Dermis blood vessel endothelial cell (primary cell): ENCODE data around the gene ASXL1. TPM values are rescaled to one million over a fixed set of nuclear protein-coding genes. Genes with fewer than 3 reads are reported as not detected.

ENCODE experiments used
- DNase-seq: peaks from one replicate; pipeline ENCODE4 v3.0.0; 2010
- total RNA-seq: library from RNA; depleted of rRNA; stranded (reverse); fragments of >200 nt; gene quantifications from 2 replicates; pipeline ENCODE4 v1.2.3, GENCODE V29; 2014

Gene ASXL1
- total RNA-seq, 1 donor from 2014 or later: 53.4 TPM

DNA sequence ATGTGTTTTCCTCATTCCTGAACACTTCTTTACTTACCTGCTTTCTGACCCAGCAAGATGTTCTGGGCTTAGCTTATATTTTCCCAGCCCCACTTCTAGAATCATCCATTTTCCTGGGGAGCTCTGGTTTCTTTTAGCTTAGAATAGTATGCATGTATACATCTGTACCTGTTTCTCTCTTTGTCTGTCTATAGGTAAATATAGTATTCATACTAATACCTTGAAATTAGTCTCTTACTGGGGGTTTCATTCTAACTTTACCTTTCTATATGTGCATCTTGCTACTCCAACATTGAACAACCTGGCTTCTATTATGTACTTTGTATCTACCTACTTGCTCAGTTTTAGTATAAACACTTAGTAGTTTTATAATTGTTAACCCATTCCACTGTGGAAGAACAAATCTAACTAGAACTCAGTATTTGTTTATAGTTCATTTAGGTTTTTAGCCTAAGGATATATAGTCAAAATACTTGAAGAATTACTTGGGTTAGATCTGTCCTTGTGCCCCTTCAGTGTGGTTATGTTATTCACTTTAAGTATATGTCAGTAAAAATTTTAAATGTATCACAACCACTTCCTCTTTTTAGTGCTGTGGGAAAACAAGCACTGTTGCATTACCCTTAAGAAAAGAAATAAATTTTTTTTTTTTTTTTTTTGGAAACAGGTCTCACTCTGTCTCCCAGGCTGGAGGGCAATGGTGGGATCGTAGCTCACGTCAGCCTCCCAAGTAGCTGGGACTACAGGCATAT, 54.0 kb downstream of the ASXL1 start:
- no peak for DNase-seq

- DNase-seq: no peak
Observed at GRCh38 chr20:32415494-32415893, 57.4 kb downstream of the ASXL1 start.

GRCh38 chr20:32416206-32416605, 58.1 kb downstream of the ASXL1 start:
- DNase-seq: no peak

DNA sequence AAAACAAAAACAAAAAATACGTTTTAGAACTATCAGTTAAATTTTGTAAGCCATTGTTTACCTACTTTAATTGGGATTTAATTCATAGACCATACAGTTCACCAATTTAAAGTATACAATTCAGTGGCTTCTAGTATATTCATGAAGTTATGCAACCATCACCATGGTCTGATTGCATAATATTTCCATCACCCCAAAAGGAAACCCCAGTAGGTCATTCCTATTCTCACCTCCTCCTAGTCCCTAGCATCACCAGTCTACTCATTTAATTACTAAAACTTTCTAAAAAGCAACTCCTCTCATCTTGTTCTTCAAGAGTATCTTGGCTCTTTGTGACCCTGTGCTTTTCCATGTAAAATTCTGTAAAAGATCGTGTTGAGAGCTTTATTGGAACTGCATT, 60.2 kb downstream of the ASXL1 start:
- DNase-seq: no peak

DNA sequence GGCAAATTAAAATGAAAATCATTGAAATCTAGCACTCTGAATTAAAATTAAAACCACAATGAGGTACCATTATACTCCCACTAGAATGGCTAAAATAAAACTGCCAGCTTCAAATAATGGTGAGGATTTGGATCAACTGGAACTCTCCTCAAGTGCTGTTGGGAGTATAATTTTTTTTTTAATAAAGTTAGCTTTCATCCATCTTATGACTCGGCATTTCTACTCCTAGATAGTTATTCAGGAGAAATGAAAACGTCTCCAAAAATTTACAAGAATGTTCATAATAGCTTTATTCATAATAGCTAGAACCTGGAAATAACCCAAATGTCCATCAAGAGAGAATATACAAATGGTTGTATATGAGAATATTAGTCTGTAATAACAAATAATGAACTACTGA, 63.2 kb downstream of the ASXL1 start:
- no peak for DNase-seq

DNA sequence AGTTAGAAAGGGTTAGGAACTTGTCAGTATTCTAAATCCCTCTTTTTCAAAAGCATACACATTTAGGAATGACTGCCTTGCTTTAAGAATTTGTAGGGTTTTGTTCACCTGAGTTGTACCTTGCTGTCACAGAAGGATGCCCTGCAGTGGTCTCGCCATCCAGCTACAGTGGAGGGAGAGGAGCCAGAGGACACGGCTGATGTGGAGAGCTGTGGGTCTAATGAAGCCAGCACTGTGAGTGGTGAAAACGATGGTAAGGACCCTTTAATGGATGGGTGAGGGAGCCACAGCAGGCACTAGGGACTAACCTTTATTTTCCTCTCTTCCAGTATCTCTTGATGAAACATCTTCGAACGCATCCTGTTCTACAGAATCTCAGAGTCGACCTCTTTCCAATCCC, 69.9 kb downstream of the ASXL1 start:
- no peak for DNase-seq

- DNase-seq: no peak
Observed at GRCh38 chr20:32429343-32429742, 71.2 kb downstream of the ASXL1 start.

DNA sequence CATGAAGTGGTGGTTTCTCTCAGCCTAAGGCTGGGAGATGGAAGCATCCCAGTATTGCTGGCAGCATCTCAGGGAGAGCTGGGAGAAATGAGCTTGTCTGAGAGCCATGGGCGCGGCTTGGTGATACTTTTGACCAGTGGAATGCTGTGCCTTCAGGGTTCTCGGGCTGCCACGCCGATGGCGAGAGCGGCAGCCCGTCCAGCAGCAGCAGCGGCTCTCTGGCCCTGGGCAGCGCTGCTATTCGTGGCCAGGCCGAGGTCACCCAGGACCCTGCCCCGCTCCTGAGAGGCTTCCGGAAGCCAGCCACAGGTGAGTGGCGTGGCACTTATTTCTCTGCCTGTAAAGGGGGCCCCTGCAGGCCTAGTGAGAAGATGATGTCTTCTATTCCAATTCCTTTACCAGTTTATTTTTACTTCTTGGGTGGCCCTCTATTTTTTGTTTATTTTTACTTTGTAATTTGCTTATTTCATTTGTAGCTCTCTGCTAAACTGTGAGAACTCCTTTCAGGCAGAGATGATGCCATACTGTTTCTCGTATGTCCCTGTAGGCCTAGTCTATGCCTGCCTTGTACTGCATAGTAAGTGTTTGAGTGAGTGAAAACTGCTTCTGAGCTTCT, 71.7 kb downstream of the ASXL1 start:
- no peak for DNase-seq

DNA sequence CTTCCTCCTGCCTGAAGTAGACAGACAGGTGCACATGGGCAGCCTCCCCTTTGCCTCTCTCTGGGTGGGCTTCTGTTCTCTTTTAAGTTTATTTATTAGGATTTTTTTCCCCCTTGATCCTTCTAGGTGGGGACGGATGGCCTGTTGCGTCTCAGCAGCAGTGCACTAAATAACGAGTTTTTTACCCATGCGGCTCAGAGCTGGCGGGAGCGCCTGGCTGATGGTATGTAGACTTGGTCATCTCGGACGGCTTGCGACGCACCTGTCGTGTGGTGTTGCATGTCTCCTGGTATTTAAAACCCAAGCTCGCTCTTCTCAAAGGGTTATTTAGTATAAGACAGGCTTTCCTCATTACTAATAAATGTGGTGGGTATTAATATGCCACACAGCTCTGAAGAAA, 73.3 kb downstream of the ASXL1 start:
- DNase-seq: no peak

GRCh38 chr20:32432277-32432676, 74.1 kb downstream of the ASXL1 start:
- DNase-seq: no peak

GRCh38 chr20:32433311-32434021, 75.3 kb downstream of the ASXL1 start:
- peak; percentile 92 for DNase-seq

GRCh38 chr20:32434434-32434833, 76.3 kb downstream of the ASXL1 start:
- no peak for DNase-seq

DNA sequence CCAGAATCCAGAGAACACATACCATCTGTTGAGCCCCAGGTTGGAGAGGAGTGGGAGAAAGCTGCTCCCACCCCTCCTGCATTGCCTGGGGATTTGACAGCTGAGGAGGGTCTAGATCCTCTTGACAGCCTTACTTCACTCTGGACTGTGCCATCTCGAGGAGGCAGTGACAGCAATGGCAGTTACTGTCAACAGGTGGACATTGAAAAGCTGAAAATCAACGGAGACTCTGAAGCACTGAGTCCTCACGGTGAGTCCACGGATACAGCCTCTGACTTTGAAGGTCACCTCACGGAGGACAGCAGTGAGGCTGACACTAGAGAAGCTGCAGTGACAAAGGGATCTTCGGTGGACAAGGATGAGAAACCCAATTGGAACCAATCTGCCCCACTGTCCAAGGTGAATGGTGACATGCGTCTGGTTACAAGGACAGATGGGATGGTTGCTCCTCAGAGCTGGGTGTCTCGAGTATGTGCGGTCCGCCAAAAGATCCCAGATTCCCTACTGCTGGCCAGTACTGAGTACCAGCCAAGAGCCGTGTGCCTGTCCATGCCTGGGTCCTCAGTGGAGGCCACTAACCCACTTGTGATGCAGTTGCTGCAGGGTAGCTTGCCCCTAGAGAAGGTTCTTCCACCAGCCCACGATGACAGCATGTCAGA, 77.4 kb downstream of the ASXL1 start:
- DNase-seq: no peak

DNA sequence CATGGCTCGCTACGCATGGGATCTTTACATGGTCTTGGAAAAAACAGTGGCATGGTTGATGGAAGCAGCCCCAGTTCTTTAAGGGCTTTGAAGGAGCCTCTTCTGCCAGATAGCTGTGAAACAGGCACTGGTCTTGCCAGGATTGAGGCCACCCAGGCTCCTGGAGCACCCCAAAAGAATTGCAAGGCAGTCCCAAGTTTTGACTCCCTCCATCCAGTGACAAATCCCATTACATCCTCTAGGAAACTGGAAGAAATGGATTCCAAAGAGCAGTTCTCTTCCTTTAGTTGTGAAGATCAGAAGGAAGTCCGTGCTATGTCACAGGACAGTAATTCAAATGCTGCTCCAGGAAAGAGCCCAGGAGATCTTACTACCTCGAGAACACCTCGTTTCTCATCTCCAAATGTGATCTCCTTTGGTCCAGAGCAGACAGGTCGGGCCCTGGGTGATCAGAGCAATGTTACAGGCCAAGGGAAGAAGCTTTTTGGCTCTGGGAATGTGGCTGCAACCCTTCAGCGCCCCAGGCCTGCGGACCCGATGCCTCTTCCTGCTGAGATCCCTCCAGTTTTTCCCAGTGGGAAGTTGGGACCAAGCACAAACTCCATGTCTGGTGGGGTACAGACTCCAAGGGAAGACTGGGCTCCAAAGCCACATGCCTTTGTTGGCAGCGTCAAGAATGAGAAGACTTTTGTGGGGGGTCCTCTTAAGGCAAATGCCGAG, 78.2 kb downstream of the ASXL1 start:
- no peak for DNase-seq

DNA sequence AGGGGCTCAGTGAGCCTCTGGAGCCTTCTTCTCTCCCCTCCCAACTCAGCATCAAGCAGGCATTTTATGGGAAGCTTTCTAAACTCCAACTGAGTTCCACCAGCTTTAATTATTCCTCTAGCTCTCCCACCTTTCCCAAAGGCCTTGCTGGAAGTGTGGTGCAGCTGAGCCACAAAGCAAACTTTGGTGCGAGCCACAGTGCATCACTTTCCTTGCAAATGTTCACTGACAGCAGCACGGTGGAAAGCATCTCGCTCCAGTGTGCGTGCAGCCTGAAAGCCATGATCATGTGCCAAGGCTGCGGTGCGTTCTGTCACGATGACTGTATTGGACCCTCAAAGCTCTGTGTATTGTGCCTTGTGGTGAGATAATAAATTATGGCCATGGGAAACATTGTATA, 78.8 kb downstream of the ASXL1 start:
- no peak for DNase-seq

GRCh38 chr20:32437391-32438074, 79.4 kb downstream of the ASXL1 start:
- peak; percentile 41 for DNase-seq

DNA sequence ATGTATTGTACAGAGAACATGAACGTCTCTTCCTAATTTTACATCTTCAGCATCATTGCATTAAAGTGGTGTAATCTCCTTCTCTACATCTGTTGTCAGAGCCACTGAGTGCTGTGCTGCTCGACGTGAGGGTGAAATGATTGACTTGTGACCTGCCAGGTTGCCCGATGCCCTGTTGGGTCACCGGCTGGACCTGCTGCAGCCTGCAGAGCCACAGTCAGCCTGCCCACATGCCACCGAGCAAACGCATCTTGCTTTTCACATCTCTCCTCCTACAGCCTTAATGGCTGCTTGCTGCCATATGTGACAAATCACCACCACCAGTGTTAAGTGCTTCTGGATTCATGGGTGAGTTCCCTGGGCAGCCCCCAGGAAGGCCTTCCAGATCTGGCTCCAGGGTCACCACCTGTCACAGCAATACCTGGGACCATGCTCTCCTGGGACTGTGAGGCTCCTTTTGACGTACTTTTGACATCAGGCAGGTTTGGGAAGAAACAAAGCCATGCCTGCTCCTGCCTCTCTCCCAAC, 80.3 kb downstream of the ASXL1 start:
- DNase-seq: no peak

GRCh38 chr20:32439132-32439829, 81.2 kb downstream of the ASXL1 start:
- DNase-seq: no peak

GRCh38 chr20:32440069-32440757, 82.1 kb downstream of the ASXL1 start:
- no peak for DNase-seq

- no peak for DNase-seq
Observed at GRCh38 chr20:32440758-32441078, 82.6 kb downstream of the ASXL1 start.

DNA sequence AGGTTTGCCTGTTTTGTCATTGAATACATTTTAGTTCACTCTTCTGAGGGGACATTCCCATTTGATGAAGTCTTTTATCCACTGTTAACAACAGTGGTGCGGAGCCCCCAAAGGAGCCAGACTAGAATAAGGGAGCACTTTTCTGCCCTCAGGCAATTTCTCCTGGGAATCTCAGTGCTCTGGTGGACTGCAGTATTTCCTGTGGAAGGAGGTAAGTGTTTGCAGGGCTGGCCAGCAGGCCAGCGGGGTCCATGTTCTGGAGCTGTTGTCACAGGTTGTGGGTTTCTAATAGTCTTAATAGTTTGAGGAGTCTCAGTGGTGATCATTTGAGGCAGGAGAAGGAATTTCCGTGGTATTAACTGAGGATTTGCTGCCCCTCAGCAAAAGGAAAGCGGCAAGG, 83.5 kb downstream of the ASXL1 start:
- DNase-seq: no peak
